ENCODE results near the gene PLEKHN1.

The PLEKHN1 gene

GRCh38 chr1:998995-999724, 32.9 kb downstream of the PLEKHN1 start:
- no peaks in the 10 kb centered on the region for H3K79me2 ChIP-seq (ENCODE audit: low read length)
- H2AFZ ChIP-seq (ENCODE audit: low read depth, low read length) = no peak overlapping the region
- H4K20me1 ChIP-seq (ENCODE audit: insufficient read depth, low read length) = no peaks in the 10 kb centered on the region
- H3K27ac ChIP-seq (ENCODE audit: low read length) = no peak overlapping the region
- no peak for TF ChIP-seq EZH2phosphoT487 (IDR thresholded peaks at IDR 0.05; ENCODE audit: low read depth)
- peaks cover 19% of the 10 kb centered on the region for H3K27me3 ChIP-seq (ENCODE audit: low read depth, low read length)
- peaks cover 3% of the 10 kb centered on the region; the same call in 1 of the 2 replicates for H3K4me1 ChIP-seq (ENCODE audit: low read length)
- no peaks in the 10 kb centered on the region for H3K36me3 ChIP-seq (replicated peaks; ENCODE audit: low read depth, low read length)
- H3K4me2 ChIP-seq (ENCODE audit: low read length) = no peak overlapping the region
- H3K9ac ChIP-seq (ENCODE audit: low read length) = no peak overlapping the region
- H3K9me3 ChIP-seq (ENCODE audit: insufficient read depth, low read length) = no peaks in the 10 kb centered on the region
- H3K4me3 ChIP-seq (ENCODE audit: low read length) = no peak overlapping the region

- H3K9ac ChIP-seq (ENCODE audit: low read length) = no peak within 1 kb of the TSS
- peaks cover 3% of the 10 kb centered on the region; the same call in 1 of the 2 replicates for H3K4me1 ChIP-seq (ENCODE audit: low read length)
- TF ChIP-seq EZH2phosphoT487 (IDR thresholded peaks at IDR 0.05; ENCODE audit: low read depth) = no peak
- TF ChIP-seq CTCF (IDR thresholded peaks at IDR 0.05; ENCODE audit: low read depth, low read length) = no peak
- no peaks in the 10 kb centered on the region for H3K9me3 ChIP-seq (ENCODE audit: insufficient read depth, low read length)
- no peaks in the 10 kb centered on the region for H4K20me1 ChIP-seq (ENCODE audit: insufficient read depth, low read length)
- no peak within 1 kb of the TSS for H3K27ac ChIP-seq (ENCODE audit: low read length)
- no peak within 1 kb of the TSS for H3K4me3 ChIP-seq (ENCODE audit: low read length)
- no peaks in the 10 kb centered on the region for H3K79me2 ChIP-seq (ENCODE audit: low read length)
- no peak within 1 kb of the TSS for H2AFZ ChIP-seq (ENCODE audit: low read depth, low read length)
- no peaks in the 10 kb centered on the region for H3K36me3 ChIP-seq (replicated peaks; ENCODE audit: low read depth, low read length)
- H3K4me2 ChIP-seq (ENCODE audit: low read length) = no peak within 1 kb of the TSS
- peaks cover 26% of the 10 kb centered on the region for H3K27me3 ChIP-seq (ENCODE audit: low read depth, low read length)
Observed at GRCh38 chr1:999725-1000356, 33.6 kb downstream of the PLEKHN1 start, which contains the start of gene HES4. Gene HES4 (minus strand): TSS chr1:1000097. CDS start chr1:999973, 124 bp downstream.

GRCh38 chr1:1000357-1001056, 34.2 kb downstream of the PLEKHN1 start:
- Histone ChIP-seq H2AFZ (ENCODE audit: low read depth, low read length) (no peak overlapping the region), H3K36me3 (replicated peaks; ENCODE audit: low read depth, low read length) (no peaks in the 10 kb centered on the region), H3K79me2 (ENCODE audit: low read length) (no peaks in the 10 kb centered on the region), H3K4me1 (ENCODE audit: low read length) (peaks cover 3% of the 10 kb centered on the region; the same call in 1 of the 2 replicates), H3K4me2 (ENCODE audit: low read length) (no peak overlapping the region), H4K20me1 (ENCODE audit: insufficient read depth, low read length) (no peaks in the 10 kb centered on the region), H3K27me3 (ENCODE audit: low read depth, low read length) (peaks cover 28% of the 10 kb centered on the region), H3K9me3 (ENCODE audit: insufficient read depth, low read length) (no peaks in the 10 kb centered on the region), H3K27ac (ENCODE audit: low read length) (no peak overlapping the region), H3K4me3 (ENCODE audit: low read length) (no peak overlapping the region), H3K9ac (ENCODE audit: low read length) (no peak overlapping the region)
- no peak for TF ChIP-seq CTCF (IDR thresholded peaks at IDR 0.05; ENCODE audit: low read depth, low read length)
- no peak for TF ChIP-seq EZH2phosphoT487 (IDR thresholded peaks at IDR 0.05; ENCODE audit: low read depth)

- peaks cover 29% of the 10 kb centered on the region for H3K27me3 ChIP-seq (ENCODE audit: low read depth, low read length)
- H3K9ac ChIP-seq (ENCODE audit: low read length) = no peak overlapping the region
- TF ChIP-seq CTCF (IDR thresholded peaks at IDR 0.05; ENCODE audit: low read depth, low read length) (no peak), EZH2phosphoT487 (IDR thresholded peaks at IDR 0.05; ENCODE audit: low read depth) (no peak)
- H3K9me3 ChIP-seq (ENCODE audit: insufficient read depth, low read length) = no peaks in the 10 kb centered on the region
- no peak overlapping the region for H3K27ac ChIP-seq (ENCODE audit: low read length)
- H3K36me3 ChIP-seq (replicated peaks; ENCODE audit: low read depth, low read length) = no peaks in the 10 kb centered on the region
- no peak overlapping the region for H3K4me2 ChIP-seq (ENCODE audit: low read length)
- H3K4me3 ChIP-seq (ENCODE audit: low read length) = no peak overlapping the region
- peaks cover 3% of the 10 kb centered on the region; the same call in 1 of the 2 replicates for H3K4me1 ChIP-seq (ENCODE audit: low read length)
- no peaks in the 10 kb centered on the region for H4K20me1 ChIP-seq (ENCODE audit: insufficient read depth, low read length)
- no peaks in the 10 kb centered on the region for H3K79me2 ChIP-seq (ENCODE audit: low read length)
- H2AFZ ChIP-seq (ENCODE audit: low read depth, low read length) = no peak overlapping the region
Observed at GRCh38 chr1:1001057-1001783, 34.9 kb downstream of the PLEKHN1 start.

Data from OCI-LY3 (cell line).